Measurements from ENCODE around the gene FAM47E.

- TF ChIP-seq POLR2A (IDR thresholded peaks at IDR 0.05), result no peak
- TF ChIP-seq, protein P1, sequence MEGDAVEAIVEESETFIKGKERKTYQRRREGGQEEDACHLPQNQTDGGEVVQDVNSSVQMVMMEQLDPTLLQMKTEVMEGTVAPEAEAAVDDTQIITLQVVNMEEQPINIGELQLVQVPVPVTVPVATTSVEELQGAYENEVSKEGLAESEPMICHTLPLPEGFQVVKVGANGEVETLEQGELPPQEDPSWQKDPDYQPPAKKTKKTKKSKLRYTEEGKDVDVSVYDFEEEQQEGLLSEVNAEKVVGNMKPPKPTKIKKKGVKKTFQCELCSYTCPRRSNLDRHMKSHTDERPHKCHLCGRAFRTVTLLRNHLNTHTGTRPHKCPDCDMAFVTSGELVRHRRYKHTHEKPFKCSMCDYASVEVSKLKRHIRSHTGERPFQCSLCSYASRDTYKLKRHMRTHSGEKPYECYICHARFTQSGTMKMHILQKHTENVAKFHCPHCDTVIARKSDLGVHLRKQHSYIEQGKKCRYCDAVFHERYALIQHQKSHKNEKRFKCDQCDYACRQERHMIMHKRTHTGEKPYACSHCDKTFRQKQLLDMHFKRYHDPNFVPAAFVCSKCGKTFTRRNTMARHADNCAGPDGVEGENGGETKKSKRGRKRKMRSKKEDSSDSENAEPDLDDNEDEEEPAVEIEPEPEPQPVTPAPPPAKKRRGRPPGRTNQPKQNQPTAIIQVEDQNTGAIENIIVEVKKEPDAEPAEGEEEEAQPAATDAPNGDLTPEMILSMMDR (IDR thresholded peaks at IDR 0.05 in 4 of 5, conservative IDR thresholded peaks at IDR 0.05 in 1 of 5), result no peak
Observed at GRCh38 chr4:76210452-76210851, 41.1 kb upstream of the FAM47E start.

Measured in gastrocnemius medialis (tissue), 4 donors.